CD4-positive, alpha-beta T cell treated with Interleukin-10 for 1 hour (primary cell): ENCODE results near the gene RIF1.
"Not testable (repeated sequence)": the region's sequence is repeated elsewhere in the genome, so short reads cannot be mapped to it uniquely, and the experiment has no call there.

Experiments used
- DNase-seq: peaks from one replicate; pipeline ENCODE4 v3.0.0-alpha.2; 2020

Gene RIF1

DNA sequence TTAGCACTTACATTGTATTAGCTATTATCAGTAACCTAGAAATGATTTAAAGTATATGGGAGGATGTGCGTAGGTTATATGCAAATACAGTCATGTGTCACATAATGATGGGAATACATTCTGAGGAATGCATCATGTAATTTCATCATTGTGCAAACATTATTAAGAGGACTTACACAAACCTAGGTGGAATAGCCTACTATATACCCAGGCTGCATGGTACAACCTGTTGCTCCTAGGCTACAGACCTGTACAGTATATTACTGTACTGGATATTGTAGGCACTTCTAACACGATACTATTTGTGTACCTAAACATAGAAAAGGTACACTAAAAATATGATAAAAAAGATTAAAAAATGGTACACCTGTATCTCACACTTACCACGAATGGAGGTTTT, 7.9 kb downstream of the RIF1 start:
- no peak for DNase-seq

DNA sequence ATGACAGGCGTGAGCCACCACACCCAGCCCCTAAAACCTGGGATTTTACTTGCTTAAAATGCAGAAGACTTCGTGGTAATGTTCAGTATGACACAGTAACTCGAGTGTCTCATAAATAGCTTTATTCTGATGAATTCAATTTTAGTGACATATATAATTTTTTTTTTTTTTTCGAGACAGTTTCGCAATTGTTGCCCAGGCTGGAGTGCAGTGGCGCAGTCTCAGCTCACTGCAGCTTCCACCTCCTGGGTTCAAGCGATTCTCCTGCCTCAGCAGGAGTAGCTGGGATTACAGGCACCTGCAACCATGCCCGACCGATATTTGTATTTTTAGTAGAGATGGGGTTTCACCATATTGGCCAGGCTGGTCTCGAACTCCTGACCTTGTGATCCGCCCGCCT, 12.0 kb downstream of the RIF1 start:
- DNase-seq = not testable (repeated sequence)

DNA sequence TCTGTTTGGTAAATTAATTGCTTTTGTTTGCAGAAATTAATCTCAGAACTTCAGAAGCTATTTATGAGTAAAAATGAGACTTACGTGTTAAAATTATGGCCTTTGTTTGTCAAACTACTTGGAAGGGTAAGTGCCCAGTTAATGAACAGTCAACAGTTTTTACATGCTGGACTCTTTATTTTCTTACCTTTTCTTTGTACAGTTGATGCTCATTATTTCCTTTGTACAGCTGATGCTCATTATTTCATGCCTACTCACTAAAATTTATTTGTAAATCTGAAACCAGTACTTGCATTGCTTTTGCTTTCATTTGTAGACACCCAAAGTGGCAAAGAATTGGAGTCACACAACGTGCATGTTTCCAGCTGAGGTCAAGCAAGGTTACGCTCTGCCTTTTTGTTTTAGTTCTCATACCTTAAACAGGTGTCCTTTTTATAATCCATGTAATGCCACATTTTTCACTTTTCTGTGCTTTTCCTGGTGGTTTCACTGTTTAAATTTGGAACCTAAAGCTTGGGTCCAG, 13.3 kb downstream of the RIF1 start:
- DNase-seq = no peak

DNA sequence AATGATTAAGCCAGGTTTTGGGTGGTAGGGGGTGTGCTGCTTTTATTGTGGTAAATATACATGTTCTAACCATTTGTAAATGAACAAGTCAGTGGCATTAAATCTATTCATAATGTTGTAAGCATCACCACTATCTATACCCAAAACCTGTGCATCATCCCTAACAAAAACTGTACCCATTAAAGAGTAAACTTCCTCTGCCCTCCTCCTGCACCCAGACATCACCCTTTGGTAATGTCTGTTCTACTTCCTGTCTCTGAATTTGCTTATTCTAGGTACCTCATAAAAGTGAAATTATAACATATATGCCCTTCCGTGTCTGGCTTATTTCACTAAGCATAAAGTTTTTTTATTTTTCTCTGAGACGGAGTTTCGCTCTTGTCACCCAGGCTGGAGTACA, 14.1 kb downstream of the RIF1 start:
- peak; percentile 54 for DNase-seq

DNA sequence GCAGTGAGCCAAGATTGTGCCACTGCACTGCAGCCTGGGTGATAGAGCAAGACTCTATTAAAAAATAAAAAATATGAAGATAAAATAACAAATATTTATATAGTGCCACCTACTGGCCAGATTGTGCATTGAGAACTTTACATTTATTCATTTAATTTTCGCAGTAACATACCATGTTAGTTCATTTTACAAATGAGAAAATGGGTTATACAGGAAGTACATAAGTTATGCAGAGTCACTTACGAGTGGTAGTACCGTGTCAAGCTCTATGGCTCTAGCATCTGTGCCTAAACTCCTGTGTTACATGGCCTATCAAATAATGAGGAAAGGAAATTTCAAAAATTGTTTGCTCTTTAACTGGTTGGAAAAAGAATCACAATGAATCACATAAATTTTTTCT, 27.9 kb downstream of the RIF1 start:
- DNase-seq = peak; percentile 60

DNA sequence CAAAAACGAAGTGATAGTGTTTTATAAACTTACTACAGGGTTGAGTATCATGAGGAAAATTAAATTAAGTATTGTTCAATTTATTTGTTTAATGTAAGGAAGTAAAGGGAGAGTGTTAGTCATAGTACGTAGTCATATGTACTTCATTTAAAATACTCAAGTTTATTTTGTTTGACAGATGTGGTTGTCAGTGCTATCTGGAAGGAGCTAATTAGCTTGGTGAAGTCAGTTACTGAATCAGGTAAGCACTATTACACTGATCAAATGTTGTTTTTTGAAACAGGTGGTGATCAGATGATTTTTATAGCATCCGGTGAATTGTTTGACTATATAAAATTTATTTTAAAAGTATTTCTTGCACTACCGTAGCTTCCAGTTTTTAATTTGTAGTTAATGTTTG, 28.8 kb downstream of the RIF1 start:
- DNase-seq = no peak

DNA sequence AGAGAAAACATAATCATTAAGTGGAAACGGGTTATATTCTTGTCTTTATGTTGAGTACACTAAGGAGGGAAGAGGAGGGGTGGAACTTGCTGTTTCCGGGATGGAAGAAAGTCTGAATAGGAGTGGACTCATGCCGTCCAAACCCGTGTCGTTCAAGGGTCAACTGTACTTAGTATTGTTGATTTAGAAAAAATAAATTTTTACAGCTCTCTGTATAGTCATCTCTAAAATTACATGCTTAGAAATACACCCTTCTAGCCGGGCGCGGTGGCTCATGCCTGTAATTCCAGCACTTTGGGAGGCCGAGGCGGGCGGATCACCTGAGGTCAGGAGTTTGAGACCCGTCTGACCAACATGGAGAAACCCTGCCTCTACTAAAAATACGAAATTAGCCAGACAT, 29.4 kb downstream of the RIF1 start:
- no peak for DNase-seq

DNA sequence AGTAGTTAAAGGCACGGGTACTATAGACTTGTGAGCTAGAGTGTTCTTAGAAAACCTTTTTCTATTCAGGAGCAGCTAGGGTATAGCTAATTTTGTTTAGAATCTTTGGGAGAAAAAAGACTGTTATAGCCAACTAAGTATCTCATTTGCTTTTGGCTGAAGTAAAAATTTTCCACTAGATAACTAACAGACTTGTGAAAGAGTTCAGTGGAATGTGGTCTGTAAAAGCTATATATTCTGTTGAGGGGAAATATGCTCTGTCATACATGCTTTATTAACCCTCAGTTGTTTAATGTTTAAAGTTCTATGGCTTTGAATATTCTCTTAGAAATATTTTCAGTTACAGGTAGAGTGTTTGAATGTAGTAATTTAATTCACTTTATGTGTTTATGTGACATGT, 49.7 kb downstream of the RIF1 start:
- DNase-seq = no peak

DNA sequence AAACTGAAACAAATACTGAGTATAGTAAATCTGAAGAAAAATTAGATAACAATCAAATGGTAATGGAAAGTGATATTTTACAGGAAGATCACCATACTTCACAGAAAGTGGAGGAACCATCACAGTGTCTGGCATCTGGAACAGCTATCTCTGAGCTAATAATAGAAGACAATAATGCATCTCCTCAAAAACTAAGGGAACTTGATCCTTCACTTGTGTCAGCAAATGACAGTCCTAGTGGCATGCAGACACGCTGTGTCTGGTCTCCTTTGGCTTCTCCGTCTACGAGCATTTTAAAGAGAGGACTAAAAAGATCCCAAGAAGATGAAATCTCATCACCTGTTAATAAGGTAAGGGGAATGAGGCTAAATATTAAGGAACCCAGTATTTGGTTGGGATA, 56.1 kb downstream of the RIF1 start:
- no peak for DNase-seq

DNA sequence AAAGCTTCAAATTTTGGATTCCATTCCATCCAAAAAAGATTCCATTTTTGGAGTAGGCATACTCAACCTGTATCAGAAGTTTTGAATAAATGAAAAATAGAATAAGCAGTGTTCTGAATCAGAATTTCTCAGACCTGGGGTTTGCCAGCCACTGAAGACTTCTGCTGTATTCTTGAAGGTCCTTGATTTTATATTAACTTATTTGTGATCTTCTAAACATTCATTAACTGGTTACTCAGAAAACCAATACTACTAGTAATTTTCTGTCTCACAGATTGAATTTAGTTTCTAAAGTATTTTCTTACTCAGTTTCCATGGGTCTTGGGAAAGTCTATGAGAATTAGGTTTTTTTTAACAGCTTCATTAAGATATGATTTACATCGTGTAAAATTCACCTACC, 60.9 kb downstream of the RIF1 start:
- DNase-seq = no peak

DNA sequence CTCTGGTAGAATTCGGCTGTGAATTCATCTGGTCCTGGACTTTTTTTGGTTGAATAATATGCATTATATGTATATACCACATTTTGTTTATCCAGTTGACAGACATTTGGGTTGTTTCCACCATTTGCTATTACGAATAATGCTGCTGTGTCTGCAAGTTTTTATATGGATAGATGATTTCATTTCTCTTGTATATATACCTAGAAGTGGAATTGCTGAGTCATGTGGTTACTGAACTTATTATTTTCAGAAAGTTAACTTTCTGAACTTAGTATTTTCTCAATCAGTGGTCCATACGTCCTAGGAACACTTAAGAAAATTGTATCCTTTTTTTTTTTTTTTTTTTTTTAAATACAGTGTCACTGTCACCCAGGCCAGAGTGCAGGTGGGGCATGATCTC, 63.3 kb downstream of the RIF1 start:
- no peak for DNase-seq

DNA sequence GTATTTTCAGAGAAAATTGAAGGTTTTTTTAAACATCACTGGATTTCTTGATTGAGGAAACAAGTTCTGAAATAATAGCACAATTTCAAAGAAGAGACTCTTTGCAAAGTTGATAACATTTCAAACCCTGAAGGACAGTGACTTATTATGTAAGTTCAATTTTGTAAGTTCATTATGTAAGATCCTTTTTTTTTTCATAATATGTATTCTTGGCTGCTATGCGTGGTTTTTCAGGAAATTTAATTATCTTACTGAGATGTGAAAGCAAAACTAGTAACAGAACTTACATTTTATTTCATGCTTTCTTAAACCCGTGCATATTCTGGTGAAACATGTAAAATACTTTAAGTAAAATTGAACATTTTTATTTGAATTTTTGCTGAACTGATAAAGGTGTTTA, 65.4 kb downstream of the RIF1 start:
- DNase-seq = no peak

DNA sequence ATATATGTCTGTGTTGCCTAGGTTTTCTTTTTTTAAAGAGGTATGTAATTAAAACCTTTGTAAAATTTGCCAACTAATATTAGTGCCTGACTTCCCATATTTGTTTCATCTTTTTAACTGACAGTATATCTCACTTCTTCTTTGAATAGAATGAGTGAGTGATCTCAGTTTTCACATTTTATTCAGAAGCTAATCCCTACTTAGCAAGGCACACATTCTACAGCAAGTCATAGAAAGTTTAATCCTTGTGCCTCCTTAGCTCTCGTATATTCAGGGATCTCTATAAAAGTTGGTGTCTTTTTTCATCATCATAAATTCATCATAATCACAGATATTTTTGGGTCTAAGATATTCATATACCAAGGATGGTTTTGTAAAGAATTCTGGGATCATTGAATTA, 66.6 kb downstream of the RIF1 start:
- DNase-seq = no peak

DNA sequence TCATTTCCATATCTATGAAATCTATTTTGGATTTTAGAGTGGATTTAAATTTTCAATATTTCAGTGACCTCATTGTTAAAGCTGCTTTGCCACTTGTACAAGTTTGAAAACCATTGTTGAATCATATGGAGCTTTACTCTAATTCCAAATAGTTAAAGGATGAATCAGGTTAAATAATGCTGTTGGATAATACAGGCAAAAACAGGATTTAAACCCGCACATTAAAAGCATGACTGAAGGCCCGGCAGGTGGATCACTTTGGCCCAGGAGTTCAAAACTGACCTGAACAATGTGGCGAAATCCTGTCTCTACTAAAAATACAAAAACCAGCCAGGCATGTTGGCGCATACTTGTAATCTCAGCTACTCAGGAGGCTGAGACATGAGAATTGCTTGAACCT, 68.3 kb downstream of the RIF1 start:
- DNase-seq = no peak

DNA sequence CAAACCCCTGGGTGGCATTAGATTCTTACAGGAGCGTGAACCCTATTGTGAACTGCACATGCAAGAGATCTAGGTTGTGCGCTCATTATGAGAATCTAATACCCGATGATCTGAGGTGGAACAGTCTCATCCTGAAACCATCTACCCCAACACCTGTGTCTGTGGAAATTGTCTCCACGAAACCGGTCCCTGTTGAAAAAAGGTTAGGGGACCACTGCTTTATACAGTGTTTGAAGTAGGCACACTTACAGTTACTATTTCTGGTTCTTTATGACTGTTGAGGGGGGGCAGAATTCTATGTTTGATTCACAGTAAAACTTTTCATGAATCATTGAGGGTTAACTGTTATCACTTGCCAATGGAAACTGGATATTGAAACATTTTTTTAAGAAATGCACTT, 72.0 kb downstream of the RIF1 start:
- no peak for DNase-seq

DNA sequence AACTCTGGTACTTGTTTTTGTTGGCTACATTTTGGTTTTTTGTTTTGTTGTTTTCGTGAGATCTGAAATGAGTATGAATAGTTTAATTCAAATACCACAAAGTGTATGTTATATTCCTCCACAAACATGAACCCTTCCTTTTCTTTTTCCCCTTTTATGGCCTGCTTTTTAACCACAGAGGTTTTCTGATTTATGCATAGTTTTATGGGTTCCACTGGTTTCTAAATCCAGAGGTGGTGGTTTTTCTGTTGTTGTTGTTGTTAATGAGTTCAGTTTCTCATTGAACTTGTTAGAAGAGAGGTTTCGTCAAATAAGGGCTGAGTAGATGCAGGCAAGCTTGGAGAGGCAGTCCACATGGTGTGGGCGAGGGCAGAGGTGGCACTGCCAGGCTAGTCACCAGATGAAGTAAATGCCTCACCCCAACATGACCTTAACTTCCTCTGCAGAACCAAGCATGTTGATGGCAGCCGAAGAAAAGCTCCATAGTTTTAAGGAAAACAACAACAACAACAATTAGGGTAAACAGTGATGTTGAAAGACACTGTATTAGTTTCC, 72.5 kb downstream of the RIF1 start:
- no peak for DNase-seq

DNA sequence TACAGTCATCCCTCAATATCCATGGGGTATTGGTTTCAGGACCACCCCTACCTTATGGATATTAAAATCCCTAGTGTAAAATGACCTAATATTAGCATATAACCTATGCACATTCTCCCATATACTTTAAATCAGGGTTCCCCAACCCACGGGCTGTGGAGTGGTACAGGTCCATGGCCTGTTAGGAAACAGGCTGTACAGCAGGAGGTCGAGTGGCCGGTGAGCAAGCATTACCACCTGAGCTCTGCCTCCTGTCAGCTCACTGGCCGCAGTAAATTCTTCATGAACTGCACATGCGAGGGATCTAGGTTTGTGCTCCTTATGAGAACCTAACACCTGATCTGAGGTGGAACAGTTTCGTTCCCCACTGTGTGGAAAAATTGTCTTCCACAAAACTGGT, 73.8 kb downstream of the RIF1 start:
- DNase-seq = no peak

DNA sequence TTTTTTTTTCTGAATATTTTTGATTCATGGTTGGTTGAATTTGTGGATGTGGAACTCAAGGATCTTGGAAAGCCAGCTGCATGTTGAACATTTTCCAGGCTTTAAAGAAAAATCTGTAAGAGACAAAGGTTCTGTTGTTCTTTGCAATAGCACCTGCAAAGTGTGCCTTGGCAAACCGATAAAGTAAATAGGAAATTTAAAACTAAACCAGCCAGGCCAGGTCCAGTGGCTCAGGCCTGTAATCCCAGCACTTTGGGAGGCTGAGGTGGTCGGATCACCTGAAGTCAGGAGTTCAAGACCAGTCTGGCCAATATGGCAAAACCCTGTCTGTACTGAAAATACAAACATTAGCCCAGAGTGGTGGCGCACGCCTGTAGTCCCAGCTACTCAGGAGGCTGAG, 74.4 kb downstream of the RIF1 start:
- no peak for DNase-seq

DNA sequence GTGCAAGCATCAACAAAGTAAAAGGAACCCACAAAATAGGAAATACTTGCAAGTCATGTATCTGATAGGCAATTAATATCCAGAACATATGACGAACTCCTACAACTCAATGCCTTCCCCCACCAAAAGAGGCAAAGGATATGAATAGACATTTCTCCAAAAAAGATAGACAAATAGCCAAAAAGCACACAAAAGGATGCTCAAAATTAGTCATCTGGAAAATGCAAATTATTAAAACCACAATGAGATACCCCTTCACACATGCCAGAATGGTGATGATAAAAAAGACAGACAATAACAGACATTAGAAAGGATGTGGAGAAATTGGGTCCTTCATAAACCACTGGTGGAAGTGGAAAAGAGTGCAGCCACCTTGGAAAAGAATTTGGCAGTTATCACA, 76.4 kb downstream of the RIF1 start:
- DNase-seq = no peak

DNA sequence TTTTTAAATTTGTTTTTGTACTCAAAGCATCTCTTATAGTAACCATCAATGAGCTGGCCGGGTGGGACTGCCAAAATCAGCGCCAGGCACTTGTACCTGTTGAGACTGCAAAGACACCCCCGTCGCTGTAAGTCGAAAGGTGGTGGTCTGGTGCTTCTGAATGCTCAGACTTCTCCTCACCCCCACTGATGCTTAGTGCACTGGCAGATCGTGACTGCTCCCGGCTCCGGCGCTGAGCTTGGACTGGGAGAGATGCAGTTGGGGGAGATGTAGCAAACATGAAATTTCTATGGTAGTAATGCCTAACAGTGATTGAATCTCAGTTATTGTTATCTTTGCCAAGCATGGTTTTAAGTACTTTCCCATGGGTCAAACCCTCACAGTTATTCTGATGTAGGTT, 80.6 kb downstream of the RIF1 start:
- no peak for DNase-seq

DNA sequence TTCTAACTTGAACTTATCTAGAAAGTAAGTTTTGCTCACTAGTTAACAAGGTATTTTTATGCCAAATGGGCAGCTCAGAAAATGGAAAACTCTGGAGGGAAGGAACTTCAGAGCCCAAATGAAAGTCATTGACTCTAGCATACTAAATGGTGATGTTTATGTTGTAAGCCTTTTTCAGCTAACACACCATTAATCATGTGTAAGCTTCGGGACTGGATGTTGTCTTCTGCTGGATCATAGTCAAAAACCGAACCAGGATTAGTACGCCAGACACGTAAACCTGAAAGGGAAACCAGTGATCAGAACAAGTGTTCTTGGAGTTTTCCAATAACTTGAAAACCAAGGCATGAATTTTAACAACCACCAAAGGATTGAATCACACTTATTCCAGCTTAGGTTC, 81.8 kb downstream of the RIF1 start:
- no peak for DNase-seq

DNA sequence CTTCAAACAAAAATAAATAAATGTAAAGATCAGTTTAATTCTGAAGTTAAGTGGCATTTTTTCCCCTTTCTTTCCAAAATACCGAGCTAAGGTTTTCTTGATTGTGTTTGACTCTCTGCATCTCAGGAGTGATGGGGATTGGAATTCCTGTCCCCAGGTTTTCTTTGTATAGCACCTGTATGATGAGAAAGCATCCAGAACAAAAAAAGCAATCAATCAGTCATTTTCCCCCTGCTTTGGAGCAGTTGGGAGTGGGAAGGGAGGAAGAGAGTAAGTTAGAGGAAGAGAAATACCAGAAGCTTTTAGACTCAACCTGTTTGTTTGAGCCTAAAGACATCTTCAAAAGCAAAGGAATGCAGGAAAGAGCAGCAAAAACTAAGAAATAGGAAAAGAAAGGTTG, 88.5 kb downstream of the RIF1 start:
- no peak for DNase-seq

DNA sequence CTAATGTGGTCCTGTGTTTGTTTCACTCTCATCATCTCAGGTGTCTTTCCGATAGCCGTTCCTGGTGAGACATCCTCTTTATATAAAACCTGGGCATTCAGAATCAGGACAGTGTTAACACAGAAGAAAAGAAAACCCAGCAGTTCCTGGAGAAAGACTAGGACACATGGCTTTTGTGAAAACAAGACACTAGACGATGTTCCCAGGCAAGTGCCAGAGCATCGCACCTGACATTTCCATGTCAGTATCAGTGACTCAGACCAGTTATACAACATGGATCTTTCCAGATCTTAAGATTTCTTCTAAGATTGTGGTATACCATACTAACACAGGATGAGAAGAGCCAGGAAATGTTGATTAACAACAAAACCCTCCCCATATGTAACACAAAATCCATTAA, 96.5 kb downstream of the RIF1 start:
- DNase-seq = no peak

DNA sequence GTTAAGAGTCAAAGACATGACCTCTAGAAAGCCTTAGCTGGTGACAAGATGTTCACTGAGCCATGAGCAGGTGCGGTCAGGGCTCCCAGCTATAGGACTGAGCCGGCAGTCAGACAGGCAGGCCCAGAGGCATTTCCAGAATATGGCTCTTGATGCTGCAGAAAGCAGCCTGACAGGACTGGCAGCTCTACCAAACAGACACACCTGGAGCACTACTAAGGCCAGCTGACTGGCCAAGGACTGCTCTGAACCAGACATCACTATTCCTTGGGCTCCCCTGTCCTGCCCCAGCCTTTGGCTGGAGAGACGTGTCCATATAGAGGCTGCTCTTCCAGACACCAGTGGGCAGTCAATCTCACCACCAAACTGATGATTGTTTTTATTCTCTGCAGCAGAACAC, 98.8 kb downstream of the RIF1 start:
- DNase-seq = no peak

DNA sequence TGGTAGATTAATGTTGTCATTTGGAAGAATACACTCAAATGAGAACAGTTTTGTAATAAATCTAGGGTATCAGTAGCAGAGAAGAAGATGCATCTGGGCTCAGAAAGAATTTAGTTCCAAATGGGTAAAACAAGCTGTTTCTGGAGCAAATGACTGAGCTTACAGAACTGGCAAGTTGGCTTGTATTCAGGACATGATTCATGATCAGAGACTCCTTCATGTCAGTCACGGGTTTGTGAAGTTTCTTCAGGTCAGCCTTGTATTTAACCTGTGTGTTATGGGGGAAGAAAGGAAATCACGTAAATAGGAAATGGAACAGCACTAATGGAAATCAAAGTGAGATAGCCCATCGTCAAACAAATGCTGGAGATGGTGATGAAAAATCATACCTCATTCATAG, 109.1 kb downstream of the RIF1 start:
- no peak for DNase-seq

DNA sequence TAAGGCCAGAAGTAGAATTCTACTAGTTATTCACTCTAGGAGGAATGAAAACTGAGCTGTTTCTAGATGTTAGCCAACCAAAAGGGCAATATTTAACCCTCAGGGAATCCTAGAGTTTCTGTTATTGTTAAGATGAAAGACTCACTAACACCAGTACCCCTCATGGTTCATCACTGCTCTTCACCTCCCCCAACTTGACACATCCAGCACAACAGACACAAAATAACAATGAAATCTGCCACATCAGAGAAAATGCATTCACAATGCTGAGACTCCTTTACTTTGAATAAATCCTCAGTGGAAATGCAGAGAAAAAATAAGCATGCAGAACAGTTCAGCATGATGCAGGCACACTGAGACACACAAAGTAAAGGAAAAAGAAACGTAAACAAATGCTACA, 111.3 kb downstream of the RIF1 start:
- DNase-seq = no peak
